HG03066 (cell line): ENCODE measurements around the gene SPTAN1.
"Not testable (repeated sequence)": the region's sequence is repeated elsewhere in the genome, so short reads cannot be mapped to it uniquely, and the experiment has no call there.

ENCODE experiments used
- ATAC-seq: cut with Tn5 transposase; IDR thresholded peaks from one replicate; pipeline ENCODE4 v1.9.1; 2021; ENCODE audit warnings: low read depth; ENCODE audit not compliant: unreplicated experiment

The SPTAN1 gene

DNA sequence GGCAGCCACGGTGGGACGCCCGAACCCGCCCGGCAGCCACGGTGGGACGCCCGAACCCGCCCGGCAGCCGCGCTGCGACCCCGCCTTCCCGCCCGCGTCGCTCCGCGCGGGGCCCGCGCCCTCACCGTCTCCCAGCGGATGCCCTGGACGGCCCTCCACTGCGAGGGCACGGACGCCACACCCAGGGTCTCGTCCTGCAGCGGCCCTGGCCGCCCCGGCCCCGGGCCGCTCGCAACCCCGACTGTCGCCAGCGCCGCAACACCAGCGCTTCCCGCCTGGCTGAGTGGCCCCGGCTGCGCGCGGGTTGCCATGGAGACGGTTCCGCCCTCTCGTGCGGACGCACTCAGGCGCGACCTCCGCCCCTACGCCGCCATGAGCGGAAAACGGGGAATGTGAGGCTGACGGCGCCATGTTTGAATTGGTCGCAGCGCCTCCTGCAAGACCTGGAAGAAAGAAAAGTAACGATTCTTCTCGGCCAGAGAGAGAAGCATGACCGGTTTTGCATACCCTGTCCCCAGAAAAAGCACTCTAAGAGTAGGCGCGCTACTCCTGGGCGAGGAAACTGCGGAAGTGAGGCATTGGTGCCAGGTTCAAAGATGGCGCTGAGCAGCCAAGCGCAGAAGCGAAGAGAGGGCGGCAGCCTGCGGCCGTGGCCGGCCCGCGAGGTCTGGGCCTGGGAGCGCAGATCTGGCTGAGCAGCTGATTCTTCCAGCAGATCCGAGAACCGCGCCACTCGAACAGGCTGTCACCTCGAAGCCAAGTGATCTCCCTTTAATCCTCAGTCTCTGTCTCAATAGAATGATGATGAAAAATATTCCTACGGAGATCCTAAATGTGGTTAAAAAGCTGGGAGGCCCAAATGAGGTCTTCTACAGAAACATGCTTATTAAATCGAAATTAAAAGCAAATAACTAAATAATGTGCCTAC lies 104.3 kb downstream of the SPTAN1 start, which contains the start of gene DYNC2I2:
TSS of gene DYNC2I2 (minus strand) at position 432 of the 928 bp plus-strand sequence. CDS start at position 311, 121 bp downstream.
- ATAC-seq: peak; percentile 62

- no peak for ATAC-seq
These were observed 104.9 kb downstream of the SPTAN1 start for GRCh38 chr9:128657344-128657704.

DNA sequence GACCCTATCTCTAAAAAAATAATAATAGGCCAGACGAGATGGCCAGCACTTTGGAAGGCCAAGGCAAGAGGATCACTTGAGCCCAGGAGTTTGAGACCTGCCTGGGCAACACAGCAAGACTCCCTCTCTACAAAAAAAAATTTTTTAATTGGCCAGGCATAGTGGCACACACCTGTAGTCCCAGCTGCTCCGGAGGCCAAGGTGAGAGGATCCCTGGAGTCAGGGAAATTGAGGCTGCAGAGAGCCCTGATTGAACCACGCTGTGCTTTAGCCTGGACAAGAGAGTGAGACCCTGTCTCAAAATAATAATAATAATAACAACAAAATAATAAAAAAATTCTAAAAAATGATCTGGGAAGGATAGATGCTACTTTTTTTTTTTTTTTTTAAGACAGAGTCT lies 105.4 kb downstream of the SPTAN1 start:
- no peak for ATAC-seq

DNA sequence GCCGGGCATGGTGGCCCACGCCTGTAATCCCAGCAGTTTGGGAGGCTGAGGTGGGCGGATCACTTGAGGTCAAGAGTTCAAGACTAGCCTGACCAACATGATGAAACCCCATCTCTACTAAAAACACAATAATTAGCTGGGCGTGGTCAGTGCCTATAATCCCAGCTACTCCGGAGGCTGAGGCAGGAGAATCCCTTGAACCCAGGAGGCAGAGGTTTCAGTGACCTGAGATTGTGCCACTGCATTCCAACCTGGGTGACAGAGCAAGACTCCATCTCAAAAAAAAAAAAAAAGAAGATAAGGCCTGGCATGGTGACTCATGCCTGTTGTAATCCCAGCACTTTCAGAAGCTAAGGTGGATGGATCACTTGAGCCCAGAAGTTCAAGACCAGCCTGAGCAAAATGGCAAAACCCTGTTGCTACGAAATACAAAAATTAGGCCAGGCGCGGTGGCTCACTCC lies 114.1 kb downstream of the SPTAN1 start:
- ATAC-seq: not testable (repeated sequence)

DNA sequence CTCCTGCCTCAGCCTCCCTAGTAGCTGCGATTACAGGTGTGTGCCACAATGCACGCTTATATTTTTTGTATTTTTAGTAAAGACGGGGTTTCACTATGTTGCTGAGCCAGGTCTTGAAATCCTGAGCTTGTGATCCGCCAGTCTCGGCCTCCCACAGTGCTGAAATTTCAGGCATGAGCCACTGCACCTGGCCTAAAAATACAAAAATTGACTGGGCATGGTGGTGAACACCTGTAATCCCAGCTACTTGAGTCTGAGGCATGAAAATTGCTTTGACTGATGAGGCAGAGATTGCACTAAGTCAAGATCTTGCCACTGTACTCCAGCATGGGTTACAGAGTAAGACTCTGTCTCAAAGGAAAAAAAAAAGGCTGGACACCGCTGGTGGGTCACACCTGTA lies 117.4 kb downstream of the SPTAN1 start:
- ATAC-seq: no peak

- no peak for ATAC-seq
These were observed 123.0 kb downstream of the SPTAN1 start for GRCh38 chr9:128675382-128675781.

GRCh38 chr9:128677794-128678193 lies 125.4 kb downstream of the SPTAN1 start:
- ATAC-seq: no peak
